GM20000 (cell line): ENCODE measurements around the gene CALML5.

Experiments used
- DNase-seq: peaks from one replicate; pipeline ENCODE4 v3.0.0; 2012; ENCODE audit warnings: low spot score
- CTCF ChIP-seq: IDR thresholded peaks from 2 replicates; pipeline ENCODE4 v1.5.1; 2012; ENCODE audit warnings: mild to moderate bottlenecking, control low read depth; ENCODE audit errors: extremely low read depth, missing control alignments

CALML5 gene

DNA sequence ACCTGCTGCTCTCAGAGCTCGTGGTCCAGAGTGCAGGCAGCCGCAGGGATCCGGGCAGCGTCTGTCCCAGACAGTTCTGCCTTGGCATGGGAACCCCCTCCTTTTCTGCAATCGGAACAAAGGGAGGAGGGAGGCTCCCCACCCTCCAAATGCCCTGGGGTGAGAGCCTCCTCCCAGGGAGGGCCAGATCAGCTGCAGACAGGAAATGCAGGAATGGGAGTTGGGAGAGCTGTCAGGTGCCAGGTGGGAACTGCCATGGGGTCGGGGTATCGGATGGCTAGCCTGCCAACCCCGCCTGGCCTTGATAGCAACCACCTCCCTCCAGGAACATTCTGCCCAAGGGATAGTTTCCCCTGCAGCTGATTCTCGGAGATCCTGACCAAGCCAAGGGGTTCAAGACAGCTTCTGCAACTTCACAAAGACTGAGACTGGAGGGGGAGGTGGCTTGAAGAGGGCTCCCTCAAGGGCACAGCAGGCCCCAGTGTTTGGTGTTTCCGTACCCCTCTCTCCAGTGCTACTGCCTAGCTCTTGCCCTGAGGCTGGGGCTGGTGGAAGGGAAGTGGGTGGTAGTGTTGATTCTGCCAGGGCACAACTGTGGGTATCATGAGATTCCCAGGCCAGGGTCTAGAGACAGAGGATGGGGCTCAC is at the start of gene CALML5:
Gene CALML5, minus strand, starts transcription at position 78 of the 648 bp plus-strand sequence. CDS start 132 bp downstream, outside the sequence.
- TF ChIP-seq CTCF = no peak

GRCh38 chr10:5547931-5548660 is 48.7 kb upstream of the CALML5 start:
- DNase-seq = no peak
- TF ChIP-seq CTCF = no peak

More for the DNA sequence above, at the start of gene CALML5:
- DNase-seq = no peak

GRCh38 chr10:5547681-5547930 is 48.2 kb upstream of the CALML5 start:
- no peak for TF ChIP-seq CTCF
- no peak for DNase-seq

DNA sequence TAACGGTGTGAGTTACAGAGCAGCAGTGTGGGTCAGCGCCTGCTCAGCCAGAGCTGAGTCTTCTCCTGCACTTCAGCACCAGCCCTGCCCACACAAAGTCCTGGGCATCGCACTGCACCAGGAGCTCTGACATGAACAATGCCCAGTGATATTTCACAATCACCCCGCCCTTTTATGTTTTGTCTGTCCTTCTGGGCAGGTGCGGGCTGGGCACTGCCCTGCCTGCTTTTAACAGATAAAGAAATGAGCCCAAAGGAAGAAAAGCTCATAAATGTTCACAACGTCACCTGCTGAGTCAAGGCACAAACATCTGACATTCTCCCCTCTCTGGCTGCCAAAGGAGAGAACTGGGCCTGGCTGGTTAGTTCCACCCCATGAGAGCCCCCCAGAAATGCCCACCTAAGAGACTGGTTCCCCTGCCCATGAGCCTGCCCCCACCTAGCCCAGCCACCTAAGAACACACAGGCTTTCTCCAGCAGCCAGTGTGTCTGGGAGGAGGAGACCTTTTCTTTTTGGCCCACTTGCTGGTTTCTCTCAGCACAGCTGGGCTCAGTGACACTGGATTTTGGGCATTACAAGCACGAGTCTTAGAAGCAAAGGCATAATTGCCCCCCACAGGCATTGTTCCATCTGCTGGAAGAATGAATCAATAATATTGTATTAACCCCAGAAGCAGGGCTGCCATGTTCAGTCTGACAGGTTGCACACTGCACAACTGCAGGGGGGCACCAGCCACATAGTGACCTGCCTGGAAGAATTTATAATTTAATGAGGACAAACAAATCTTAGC is 47.7 kb upstream of the CALML5 start:
- DNase-seq = no peak
- no peak for TF ChIP-seq CTCF

- no peak for DNase-seq
- no peak for TF ChIP-seq CTCF
Measured at GRCh38 chr10:5545778-5546710, 46.7 kb upstream of the CALML5 start.

- DNase-seq = no peak
- no peak for TF ChIP-seq CTCF
Measured at GRCh38 chr10:5545426-5545777, 46.0 kb upstream of the CALML5 start.
